ENCODE measurements around the gene VPS11.

DNA sequence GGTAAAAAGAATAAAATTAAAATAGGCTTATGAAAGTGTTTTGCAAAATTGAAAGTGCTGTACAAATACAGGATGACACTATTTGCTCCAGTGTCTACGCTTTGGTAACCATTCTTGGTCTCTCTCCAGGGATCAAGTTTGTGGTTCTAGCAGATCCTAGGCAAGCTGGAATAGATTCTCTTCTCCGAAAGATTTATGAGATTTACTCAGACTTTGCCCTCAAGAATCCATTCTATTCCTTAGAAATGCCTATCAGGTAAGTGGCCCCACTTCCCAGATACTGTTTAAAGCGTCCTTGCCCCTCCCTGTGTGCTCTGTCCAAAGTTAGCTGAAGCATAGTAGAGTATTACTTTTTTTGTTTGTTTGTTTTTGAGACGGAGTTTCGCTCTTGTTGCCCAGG is 46.0 kb upstream of the VPS11 start:
- TF ChIP-seq, protein P1, sequence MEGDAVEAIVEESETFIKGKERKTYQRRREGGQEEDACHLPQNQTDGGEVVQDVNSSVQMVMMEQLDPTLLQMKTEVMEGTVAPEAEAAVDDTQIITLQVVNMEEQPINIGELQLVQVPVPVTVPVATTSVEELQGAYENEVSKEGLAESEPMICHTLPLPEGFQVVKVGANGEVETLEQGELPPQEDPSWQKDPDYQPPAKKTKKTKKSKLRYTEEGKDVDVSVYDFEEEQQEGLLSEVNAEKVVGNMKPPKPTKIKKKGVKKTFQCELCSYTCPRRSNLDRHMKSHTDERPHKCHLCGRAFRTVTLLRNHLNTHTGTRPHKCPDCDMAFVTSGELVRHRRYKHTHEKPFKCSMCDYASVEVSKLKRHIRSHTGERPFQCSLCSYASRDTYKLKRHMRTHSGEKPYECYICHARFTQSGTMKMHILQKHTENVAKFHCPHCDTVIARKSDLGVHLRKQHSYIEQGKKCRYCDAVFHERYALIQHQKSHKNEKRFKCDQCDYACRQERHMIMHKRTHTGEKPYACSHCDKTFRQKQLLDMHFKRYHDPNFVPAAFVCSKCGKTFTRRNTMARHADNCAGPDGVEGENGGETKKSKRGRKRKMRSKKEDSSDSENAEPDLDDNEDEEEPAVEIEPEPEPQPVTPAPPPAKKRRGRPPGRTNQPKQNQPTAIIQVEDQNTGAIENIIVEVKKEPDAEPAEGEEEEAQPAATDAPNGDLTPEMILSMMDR (conservative IDR thresholded peaks at IDR 0.05; ENCODE audit: low read length), result no peak
- TF ChIP-seq EZH2phosphoT487 (IDR thresholded peaks at IDR 0.05; ENCODE audit: borderline replicate concordance, low read depth, low read length), result no peak

Measured in OCI-LY7 (cell line).